Mesendoderm (in vitro differentiated cells): ENCODE data around the gene CARD14.
"Not testable (repeated sequence)": the region's sequence is repeated elsewhere in the genome, so short reads cannot be mapped to it uniquely, and the experiment has no call there.

Experiments used
- DNase-seq: peaks from one replicate; pipeline ENCODE4 v3.0.0; 2013
- H2AK5ac ChIP-seq: 2 replicates; pipeline ENCODE4 v1.6.1; 2013; ENCODE audit warnings: low read length, inconsistent platforms
- H2BK120ac ChIP-seq: 2 replicates; pipeline ENCODE4 v1.6.1; 2013; ENCODE audit warnings: low read depth, mild to moderate bottlenecking, low read length, moderate library complexity, mixed read lengths
- H2BK15ac ChIP-seq: replicated peaks from 2 replicates; pipeline ENCODE4 v1.6.1; 2013; ENCODE audit warnings: low read depth, mild to moderate bottlenecking, moderate library complexity
- H2BK5ac ChIP-seq: 2 replicates; pipeline ENCODE4 v1.6.1; 2013; ENCODE audit warnings: low read length, inconsistent platforms
- H3K18ac ChIP-seq: 2 replicates; pipeline ENCODE4 v1.6.1; 2013; ENCODE audit warnings: mild to moderate bottlenecking, low read length, mixed read lengths
- H3K23ac ChIP-seq: one replicate; pipeline ENCODE4 v1.6.1; 2013; ENCODE audit warnings: low read length
- H3K27ac ChIP-seq: 2 replicates; pipeline ENCODE4 v1.5.1; 2013; ENCODE audit warnings: low read depth, mild to moderate bottlenecking, inconsistent platforms, low read length, moderate library complexity
- H3K27me3 ChIP-seq: 2 replicates; pipeline ENCODE4 v1.6.1; 2013; ENCODE audit warnings: low read length, control low read depth, mild to moderate bottlenecking, inconsistent platforms; ENCODE audit not compliant: insufficient read depth, poor library complexity
- H3K36me3 ChIP-seq: 2 replicates; pipeline ENCODE4 v1.6.1; 2013; ENCODE audit warnings: low read length, inconsistent platforms; ENCODE audit not compliant: control insufficient read depth, insufficient read depth
- H3K4ac ChIP-seq: one replicate; pipeline ENCODE4 v1.6.1; 2013; ENCODE audit warnings: low read depth, mild to moderate bottlenecking, low read length, moderate library complexity
- H3K4me1 ChIP-seq: 2 replicates; pipeline ENCODE4 v1.6.1; 2013; ENCODE audit warnings: low read depth, low read length, inconsistent platforms; ENCODE audit not compliant: control insufficient read depth
- H3K4me2 ChIP-seq: 2 replicates; pipeline ENCODE4 v1.6.1; 2013; ENCODE audit warnings: low read length
- H3K4me3 ChIP-seq: 2 replicates; pipeline ENCODE4 v1.5.1; 2013; ENCODE audit warnings: mild to moderate bottlenecking, low read length
- H3K56ac ChIP-seq: one replicate; pipeline ENCODE4 v1.6.1; 2013; ENCODE audit warnings: low read length
- H3K79me1 ChIP-seq: 2 replicates; pipeline ENCODE4 v1.6.1; 2013; ENCODE audit warnings: low read length, inconsistent platforms
- H3K79me2 ChIP-seq: 2 replicates; pipeline ENCODE4 v1.6.1; 2013; ENCODE audit warnings: mild to moderate bottlenecking, low read length; ENCODE audit not compliant: control insufficient read depth, insufficient read depth
- H3K9ac ChIP-seq: 2 replicates; pipeline ENCODE4 v1.6.1; 2013; ENCODE audit warnings: low read length, inconsistent platforms
- H4K5ac ChIP-seq: one replicate; pipeline ENCODE4 v1.6.1; 2013; ENCODE audit warnings: low read length
- H4K8ac ChIP-seq: one replicate; pipeline ENCODE4 v1.6.1; 2013; ENCODE audit warnings: low read depth, mild to moderate bottlenecking, control low read depth, low read length, moderate library complexity
- WGBS: extraction: QIAGEN DNeasy Blood & Tissue Kit; methylation state at CpG from one replicate; pipeline ENCODE4 v1.1.7; 2013; ENCODE audit warnings: low lambda C conversion rate, missing lambda C conversion rate; ENCODE audit not compliant: insufficient coverage; ENCODE audit errors: extremely low coverage; 5-methylcytosine and 5-hydroxymethylcytosine counted together

The CARD14 gene

GRCh38 chr17:80195671-80196529 is 26.1 kb downstream of the CARD14 start:
- no peak overlapping the region for H2BK15ac ChIP-seq

GRCh38 chr17:80196652-80197051 is 26.8 kb downstream of the CARD14 start:
- Histone ChIP-seq H3K36me3 (no peaks in the 10 kb centered on the region), H4K8ac (no peak overlapping the region), H3K4me1 (no peaks in the 10 kb centered on the region), H3K79me2 (no peaks in the 10 kb centered on the region), H3K4ac (no peak overlapping the region), H4K5ac (no peak overlapping the region), H3K27me3 (no peaks in the 10 kb centered on the region), H3K18ac (no peak overlapping the region), H3K56ac (no peak overlapping the region), H3K23ac (no peak overlapping the region), H3K27ac (no peak overlapping the region), H3K4me2 (no peak overlapping the region), H2BK120ac (no peak overlapping the region), H3K4me3 (no peak overlapping the region), H2AK5ac (no peak overlapping the region), H3K79me1 (no peaks in the 10 kb centered on the region), H2BK15ac (no peak overlapping the region), H2BK5ac (no peak overlapping the region), H3K9ac (no peak overlapping the region)
- no peak for DNase-seq
- no CpG with 5 or more reads among the region's 7 CpGs for WGBS

More at GRCh38 chr17:80195671-80196529, 26.1 kb downstream of the CARD14 start:
- Histone ChIP-seq H3K18ac (no peak overlapping the region), H3K36me3 (no peaks in the 10 kb centered on the region), H3K4me3 (no peak overlapping the region), H3K56ac (no peak overlapping the region), H3K79me2 (no peaks in the 10 kb centered on the region), H3K79me1 (no peaks in the 10 kb centered on the region), H3K23ac (no peak overlapping the region), H2BK120ac (no peak overlapping the region), H3K4me1 (no peaks in the 10 kb centered on the region), H3K27ac (no peak overlapping the region), H3K4me2 (no peak overlapping the region), H3K9ac (no peak overlapping the region), H2BK5ac (no peak overlapping the region), H3K27me3 (no peaks in the 10 kb centered on the region), H2AK5ac (no peak overlapping the region), H4K5ac (no peak overlapping the region), H4K8ac (no peak overlapping the region), H3K4ac (no peak overlapping the region)
- no CpG with 5 or more reads among the region's 27 CpGs for WGBS
- DNase-seq, result peak; percentile 33

- no peaks in the 10 kb centered on the region for H3K36me3 ChIP-seq
- no peak overlapping the region for H3K4ac ChIP-seq
- no peaks in the 10 kb centered on the region for H3K79me1 ChIP-seq
- H2AK5ac ChIP-seq, result no peak overlapping the region
- no peaks in the 10 kb centered on the region for H3K4me1 ChIP-seq
- H2BK120ac ChIP-seq, result no peak overlapping the region
- no peak overlapping the region for H4K5ac ChIP-seq
- no peak overlapping the region for H3K27ac ChIP-seq
- H2BK15ac ChIP-seq, result no peak overlapping the region
- H4K8ac ChIP-seq, result no peak overlapping the region
- H3K23ac ChIP-seq, result no peak overlapping the region
- no peak overlapping the region for H2BK5ac ChIP-seq
- no peaks in the 10 kb centered on the region for H3K79me2 ChIP-seq
- no peak overlapping the region for H3K4me2 ChIP-seq
- no peak overlapping the region for H3K18ac ChIP-seq
- H3K9ac ChIP-seq, result no peak overlapping the region
- H3K27me3 ChIP-seq, result no peaks in the 10 kb centered on the region
- DNase-seq, result peak; percentile 44
- WGBS, result no CpG with 5 or more reads among the region's 27 CpGs
- peak overlapping the region; percentile 42 for H3K56ac ChIP-seq
- no peak overlapping the region for H3K4me3 ChIP-seq
Measured at GRCh38 chr17:80198144-80198661, 28.4 kb downstream of the CARD14 start.

GRCh38 chr17:80199295-80199694 is 29.5 kb downstream of the CARD14 start:
- H3K56ac ChIP-seq, H3K4ac ChIP-seq, H2BK15ac ChIP-seq, H3K18ac ChIP-seq, H2BK120ac ChIP-seq, H3K9ac ChIP-seq, H3K79me1 ChIP-seq, H3K4me1 ChIP-seq, DNase-seq, H3K79me2 ChIP-seq, H3K23ac ChIP-seq, H2AK5ac ChIP-seq, H4K8ac ChIP-seq, H3K4me2 ChIP-seq, H4K5ac ChIP-seq, H3K4me3 ChIP-seq, H3K27ac ChIP-seq, H3K27me3 ChIP-seq, H3K36me3 ChIP-seq, H2BK5ac ChIP-seq: not testable (repeated sequence)
- no CpG with 5 or more reads among the region's 6 CpGs for WGBS

- Histone ChIP-seq H2BK5ac (no peak overlapping the region), H4K8ac (no peak overlapping the region), H3K4me2 (no peak overlapping the region), H3K9ac (no peak overlapping the region), H2AK5ac (no peak overlapping the region), H3K18ac (no peak overlapping the region), H3K27ac (no peak overlapping the region), H3K23ac (no peak overlapping the region), H4K5ac (no peak overlapping the region), H3K79me2 (no peaks in the 10 kb centered on the region), H2BK15ac (no peak overlapping the region), H3K79me1 (no peaks in the 10 kb centered on the region), H2BK120ac (no peak overlapping the region), H3K56ac (no peak overlapping the region), H3K4me3 (no peak overlapping the region), H3K4me1 (no peaks in the 10 kb centered on the region), H3K27me3 (no peaks in the 10 kb centered on the region), H3K36me3 (no peaks in the 10 kb centered on the region), H3K4ac (no peak overlapping the region)
- DNase-seq, result no peak
- no CpG with 5 or more reads among the region's 15 CpGs for WGBS
Measured at GRCh38 chr17:80201446-80201845, 31.6 kb downstream of the CARD14 start.
